Rectal smooth muscle tissue (tissue), 1 donor: ENCODE measurements around the gene ZIC1.

ENCODE experiments used
- H3K27ac ChIP-seq: one replicate; pipeline ENCODE4 v1.7.0; 2013; ENCODE audit warnings: low read depth, low read length, inconsistent platforms
- H3K27me3 ChIP-seq: one replicate; pipeline ENCODE4 v1.7.0; 2013; ENCODE audit warnings: low read length; ENCODE audit not compliant: control insufficient read depth, insufficient read depth
- H3K36me3 ChIP-seq: one replicate; pipeline ENCODE4 v1.7.0; 2013; ENCODE audit warnings: low read length; ENCODE audit not compliant: control insufficient read depth, insufficient read depth
- H3K4me1 ChIP-seq: one replicate; pipeline ENCODE4 v1.7.0; 2013; ENCODE audit warnings: low read length; ENCODE audit not compliant: control insufficient read depth, insufficient read depth
- H3K4me3 ChIP-seq: one replicate; pipeline ENCODE4 v1.7.0; 2013; ENCODE audit warnings: low read length
- H3K9ac ChIP-seq: one replicate; pipeline ENCODE4 v1.7.0; 2013; ENCODE audit warnings: low read length

The ZIC1 gene

GRCh38 chr3:147402159-147402558 lies 7.0 kb upstream of the ZIC1 start:
- peaks cover 27% of the 10 kb centered on the region for H3K27me3 ChIP-seq
- H3K27ac ChIP-seq: no peak overlapping the region
- H3K9ac ChIP-seq: no peak overlapping the region
- H3K36me3 ChIP-seq: no peaks in the 10 kb centered on the region
- no peak overlapping the region for H3K4me3 ChIP-seq
- no peaks in the 10 kb centered on the region for H3K4me1 ChIP-seq

GRCh38 chr3:147403511-147403910 lies 5.7 kb upstream of the ZIC1 start:
- H3K27ac ChIP-seq: no peak overlapping the region
- H3K27me3 ChIP-seq: peaks cover 32% of the 10 kb centered on the region
- no peak overlapping the region for H3K9ac ChIP-seq

GRCh38 chr3:147404000-147404799 lies 5.0 kb upstream of the ZIC1 start:
- no peaks in the 10 kb centered on the region for H3K4me1 ChIP-seq
- H3K27me3 ChIP-seq: peaks cover 36% of the 10 kb centered on the region
- no peak overlapping the region for H3K4me3 ChIP-seq
- H3K9ac ChIP-seq: no peak overlapping the region
- no peak overlapping the region for H3K27ac ChIP-seq
- H3K36me3 ChIP-seq: no peaks in the 10 kb centered on the region

More at GRCh38 chr3:147403511-147403910, 5.7 kb upstream of the ZIC1 start:
- Histone ChIP-seq H3K36me3 (no peaks in the 10 kb centered on the region), H3K4me3 (no peak overlapping the region), H3K4me1 (no peaks in the 10 kb centered on the region)

GRCh38 chr3:147404800-147405230 lies 4.3 kb upstream of the ZIC1 start:
- Histone ChIP-seq H3K4me1 (no peaks in the 10 kb centered on the region), H3K9ac (no peak overlapping the region), H3K27ac (no peak overlapping the region), H3K4me3 (no peak overlapping the region), H3K36me3 (no peaks in the 10 kb centered on the region), H3K27me3 (peaks cover 41% of the 10 kb centered on the region)

- Histone ChIP-seq H3K27me3 (peaks cover 45% of the 10 kb centered on the region), H3K27ac (no peak overlapping the region), H3K9ac (no peak overlapping the region)
Measured at GRCh38 chr3:147405231-147406027, 3.7 kb upstream of the ZIC1 start.

GRCh38 chr3:147406028-147406931 lies 2.9 kb upstream of the ZIC1 start, which contains the start of gene ZIC4:
TSS of gene ZIC4 (minus strand) at chr3:147406543. CDS start at chr3:147402797, 3,746 bp downstream.
- no peak within 1 kb of the TSS for H3K9ac ChIP-seq
- H3K4me3 ChIP-seq: no peak within 1 kb of the TSS
- H3K36me3 ChIP-seq: no peaks in the 10 kb centered on the region
- H3K4me1 ChIP-seq: no peaks in the 10 kb centered on the region
- H3K27ac ChIP-seq: no peak within 1 kb of the TSS
- peaks cover 54% of the 10 kb centered on the region for H3K27me3 ChIP-seq

More at GRCh38 chr3:147405231-147406027, 3.7 kb upstream of the ZIC1 start:
- H3K4me1 ChIP-seq: no peaks in the 10 kb centered on the region
- H3K36me3 ChIP-seq: no peaks in the 10 kb centered on the region
- H3K4me3 ChIP-seq: no peak overlapping the region

- Histone ChIP-seq H3K4me3 (no peak overlapping the region), H3K4me1 (no peaks in the 10 kb centered on the region), H3K27ac (no peak overlapping the region), H3K27me3 (peaks cover 57% of the 10 kb centered on the region), H3K36me3 (no peaks in the 10 kb centered on the region), H3K9ac (no peak overlapping the region)
Measured at GRCh38 chr3:147407114-147407497, 2.1 kb upstream of the ZIC1 start.

- H3K27ac ChIP-seq: no peak overlapping the region
- H3K4me3 ChIP-seq: no peak overlapping the region
- peaks cover 60% of the 10 kb centered on the region for H3K27me3 ChIP-seq
- no peak overlapping the region for H3K9ac ChIP-seq
- no peaks in the 10 kb centered on the region for H3K4me1 ChIP-seq
- no peaks in the 10 kb centered on the region for H3K36me3 ChIP-seq
Measured at GRCh38 chr3:147407498-147408187, 1.5 kb upstream of the ZIC1 start.

GRCh38 chr3:147408188-147409100 lies 721 bp upstream of the ZIC1 start:
- Histone ChIP-seq H3K27me3 (peaks cover 66% of the 10 kb centered on the region), H3K9ac (no peak overlapping the region), H3K36me3 (no peaks in the 10 kb centered on the region), H3K27ac (no peak overlapping the region), H3K4me3 (no peak overlapping the region), H3K4me1 (peaks cover under 1% of the 10 kb centered on the region)

GRCh38 chr3:147410116-147410525 lies 956 bp downstream of the ZIC1 start:
- Histone ChIP-seq H3K4me1 (peaks cover 2% of the 10 kb centered on the region), H3K27ac (no peak overlapping the region), H3K36me3 (no peaks in the 10 kb centered on the region), H3K9ac (no peak overlapping the region), H3K4me3 (peak overlapping the region; percentile 3), H3K27me3 (peaks cover 68% of the 10 kb centered on the region)
